SK-N-SH treated with all-trans-retinoic acid at 6 μM for 48 hours (cell line): ENCODE measurements around the gene TRIM39.

Experiments
- ATAC-seq: fragments of 200-7000 bp; cut with Tn5 transposase; 3 replicates; pipeline ENCODE4 v1.9.1; 2020; ENCODE audit warnings: mild to moderate bottlenecking, moderate library complexity
- ARNTL ChIP-seq: fragments of 450-650 bp; formaldehyde crosslinking; IDR thresholded peaks from 2 replicates; pipeline ENCODE4 v1.5.0; 2020; ENCODE audit warnings: low read depth, mild to moderate bottlenecking, moderate library complexity, borderline replicate concordance
- CREB5 ChIP-seq: fragments of 250-450 bp; sonication (Bioruptor Pico); IDR thresholded peaks from 2 replicates; pipeline ENCODE4 v1.5.1; 2020; ENCODE audit warnings: low read depth, mild to moderate bottlenecking, moderate library complexity
- CSRNP3 ChIP-seq: fragments of 250-450 bp; sonication (Bioruptor Pico); IDR thresholded peaks from 2 replicates; pipeline ENCODE4 v1.5.1; 2021; ENCODE audit warnings: mild to moderate bottlenecking, moderate library complexity
- GLIS3 ChIP-seq: fragments of 250-450 bp; sonication (Bioruptor Pico); IDR thresholded peaks from 2 replicates; pipeline ENCODE4 v1.5.0; 2020; ENCODE audit warnings: mild to moderate bottlenecking, moderate library complexity
- ISL1 ChIP-seq: fragments of 250-450 bp; sonication (Bioruptor Pico); IDR thresholded peaks from 2 replicates; pipeline ENCODE4 v2.1.2; 2022; ENCODE audit warnings: mild to moderate bottlenecking, moderate library complexity
- OSR1 ChIP-seq: fragments of 250-450 bp; sonication (Bioruptor Pico); IDR thresholded peaks from 2 replicates; pipeline ENCODE4 v1.8.0; 2022; ENCODE audit warnings: moderate library complexity, mild to moderate bottlenecking, inconsistent platforms
- POU6F1 ChIP-seq: fragments of 250-450 bp; sonication (Bioruptor Pico); IDR thresholded peaks from 2 replicates; pipeline ENCODE4 v1.8.0; 2021; ENCODE audit warnings: low read depth, mild to moderate bottlenecking, moderate library complexity, borderline replicate concordance
- RARB ChIP-seq: fragments of 250-450 bp; sonication (Bioruptor Pico); IDR thresholded peaks from 2 replicates; pipeline ENCODE4 v1.8.0; 2021; ENCODE audit warnings: mild to moderate bottlenecking, moderate library complexity
- TCF4 ChIP-seq: fragments of 250-450 bp; sonication (Bioruptor Pico); IDR thresholded peaks from 2 replicates; pipeline ENCODE4 v1.8.0; 2021; ENCODE audit warnings: mild to moderate bottlenecking, moderate library complexity, borderline replicate concordance
- TOX ChIP-seq: fragments of 250-450 bp; sonication (Bioruptor Pico); IDR thresholded peaks from 2 replicates; pipeline ENCODE4 v1.8.0; 2021; ENCODE audit warnings: mild to moderate bottlenecking, moderate library complexity, borderline replicate concordance
- TSHZ2 ChIP-seq: fragments of 250-450 bp; sonication (Bioruptor Pico); IDR thresholded peaks from 2 replicates; pipeline ENCODE4 v1.5.0; 2020; ENCODE audit warnings: mild to moderate bottlenecking, moderate library complexity
- ZC3H10 ChIP-seq: fragments of 250-450 bp; sonication (Bioruptor Pico); IDR thresholded peaks from 2 replicates; pipeline ENCODE4 v1.5.1; 2021; ENCODE audit warnings: mild to moderate bottlenecking, moderate library complexity
- ZFP3 ChIP-seq: fragments of 250-450 bp; sonication (Bioruptor Pico); IDR thresholded peaks from 2 replicates; pipeline ENCODE4 v1.5.0; 2020; ENCODE audit warnings: mild to moderate bottlenecking, moderate library complexity
- ZFP30 ChIP-seq: fragments of 450-650 bp; formaldehyde crosslinking; IDR thresholded peaks from 2 replicates; pipeline ENCODE4 v1.5.0; 2022; ENCODE audit warnings: mild to moderate bottlenecking, moderate library complexity
- ZNF70 ChIP-seq: fragments of 450-650 bp; formaldehyde crosslinking; IDR thresholded peaks from 2 replicates; pipeline ENCODE4 v1.5.0; 2020; ENCODE audit warnings: mild to moderate bottlenecking, moderate library complexity
- ZNF8 ChIP-seq: fragments of 450-650 bp; formaldehyde crosslinking; IDR thresholded peaks from 2 replicates; pipeline ENCODE4 v1.5.0; 2020; ENCODE audit warnings: mild to moderate bottlenecking, moderate library complexity

TRIM39 gene

GRCh38 chr6:30345852-30346251 is 19.1 kb downstream of the TRIM39 start:
- no peak for ATAC-seq
- no peak for TF ChIP-seq ISL1 (CRISPR knock-in tag)
- TF ChIP-seq ZNF70 (CRISPR knock-in tag) = no peak

- TF ChIP-seq TOX (CRISPR knock-in tag) (no peak), GLIS3 (CRISPR knock-in tag) (no peak), TSHZ2 (no peak), ZFP30 (CRISPR knock-in tag) (no peak), RARB (no peak), ISL1 (CRISPR knock-in tag) (no peak), TCF4 (CRISPR knock-in tag) (no peak), ZNF8 (CRISPR knock-in tag) (no peak), ZFP3 (no peak)
- ATAC-seq = no peak
These were observed 22.2 kb downstream of the TRIM39 start for GRCh38 chr6:30348957-30349356.

- no peak for ATAC-seq
- TF ChIP-seq CREB5 (CRISPR knock-in tag) = no peak
- TF ChIP-seq RARB = no peak
These were observed 22.9 kb downstream of the TRIM39 start for GRCh38 chr6:30349421-30350177.

- ATAC-seq = no peak
These were observed 23.8 kb downstream of the TRIM39 start for GRCh38 chr6:30350524-30350923.

More at GRCh38 chr6:30350524-30350923, 23.8 kb downstream of the TRIM39 start:
- TF ChIP-seq POU6F1 (CRISPR knock-in tag) (no peak), OSR1 (CRISPR knock-in tag) (no peak), ARNTL (no peak), CREB5 (CRISPR knock-in tag) (no peak), CSRNP3 (no peak), ZC3H10 (CRISPR knock-in tag) (no peak), ZNF70 (CRISPR knock-in tag) (no peak), TSHZ2 (no peak)
